ENCODE measurements around the gene ZPLD1.

- TF ChIP-seq CTCF (conservative IDR thresholded peaks at IDR 0.05; ENCODE audit: low read length) (no peak), EZH2phosphoT487 (IDR thresholded peaks at IDR 0.05; ENCODE audit: borderline replicate concordance) (no peak)
These were observed 38.8 kb downstream of the ZPLD1 start for GRCh38 chr3:102473648-102474047.
